Measurements from ENCODE around the gene TMPRSS13.

The TMPRSS13 gene

DNA sequence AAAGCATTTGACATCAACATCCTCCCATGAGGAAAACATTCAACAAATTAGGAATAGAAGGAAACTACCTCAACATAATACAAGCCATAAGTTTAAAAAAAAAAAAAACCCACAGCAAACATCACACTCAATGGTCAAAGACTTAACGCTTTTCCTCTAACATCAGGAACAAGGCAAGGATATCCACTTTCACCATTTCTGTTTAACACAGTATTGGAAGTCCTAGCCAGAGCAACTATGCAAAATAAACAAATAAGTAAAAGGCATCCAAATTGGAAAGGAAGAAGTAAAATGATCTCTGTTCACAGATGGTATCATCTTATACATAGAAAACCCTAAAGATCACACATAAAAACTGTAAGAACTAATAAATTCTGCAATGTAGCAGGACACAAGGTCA is 65.8 kb downstream of the TMPRSS13 start:
- in situ Hi-C loops (cut with MboI; ENCODE audit: low pct_unique_long_range_greater_than_20kb, low sequenced_read_pairs, unreplicated experiment): no loop called here
- no peak for DNase-seq (ENCODE audit: low spot score)
- TF ChIP-seq, protein P1, sequence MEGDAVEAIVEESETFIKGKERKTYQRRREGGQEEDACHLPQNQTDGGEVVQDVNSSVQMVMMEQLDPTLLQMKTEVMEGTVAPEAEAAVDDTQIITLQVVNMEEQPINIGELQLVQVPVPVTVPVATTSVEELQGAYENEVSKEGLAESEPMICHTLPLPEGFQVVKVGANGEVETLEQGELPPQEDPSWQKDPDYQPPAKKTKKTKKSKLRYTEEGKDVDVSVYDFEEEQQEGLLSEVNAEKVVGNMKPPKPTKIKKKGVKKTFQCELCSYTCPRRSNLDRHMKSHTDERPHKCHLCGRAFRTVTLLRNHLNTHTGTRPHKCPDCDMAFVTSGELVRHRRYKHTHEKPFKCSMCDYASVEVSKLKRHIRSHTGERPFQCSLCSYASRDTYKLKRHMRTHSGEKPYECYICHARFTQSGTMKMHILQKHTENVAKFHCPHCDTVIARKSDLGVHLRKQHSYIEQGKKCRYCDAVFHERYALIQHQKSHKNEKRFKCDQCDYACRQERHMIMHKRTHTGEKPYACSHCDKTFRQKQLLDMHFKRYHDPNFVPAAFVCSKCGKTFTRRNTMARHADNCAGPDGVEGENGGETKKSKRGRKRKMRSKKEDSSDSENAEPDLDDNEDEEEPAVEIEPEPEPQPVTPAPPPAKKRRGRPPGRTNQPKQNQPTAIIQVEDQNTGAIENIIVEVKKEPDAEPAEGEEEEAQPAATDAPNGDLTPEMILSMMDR (IDR thresholded peaks at IDR 0.05; ENCODE audit: extremely low read depth, insufficient read depth, missing control alignments): no peak

DNA sequence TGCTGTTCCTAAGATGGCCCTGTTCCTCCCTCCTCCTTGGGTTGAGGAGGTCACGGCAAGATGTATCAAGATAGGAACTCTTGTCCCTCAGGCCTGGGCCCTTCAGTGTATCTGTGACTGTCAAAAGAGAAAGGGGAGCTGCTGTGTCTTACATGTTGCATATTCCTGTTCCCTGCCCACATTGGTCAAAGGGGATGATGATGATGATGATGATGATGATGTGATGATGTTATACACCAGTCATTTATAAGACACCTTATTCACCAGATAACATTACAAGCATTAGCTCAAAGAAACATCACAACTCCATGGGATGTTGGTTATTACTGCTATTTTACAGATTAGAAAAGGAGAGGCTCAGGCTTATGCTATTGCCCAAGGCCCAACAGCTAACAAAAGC is 66.4 kb downstream of the TMPRSS13 start:
- in situ Hi-C loops (cut with MboI; ENCODE audit: low pct_unique_long_range_greater_than_20kb, low sequenced_read_pairs, unreplicated experiment): no loop called here
- TF ChIP-seq, protein P1 (IDR thresholded peaks at IDR 0.05; ENCODE audit: extremely low read depth, insufficient read depth, missing control alignments): no peak
- no peak for DNase-seq (ENCODE audit: low spot score)

DNA sequence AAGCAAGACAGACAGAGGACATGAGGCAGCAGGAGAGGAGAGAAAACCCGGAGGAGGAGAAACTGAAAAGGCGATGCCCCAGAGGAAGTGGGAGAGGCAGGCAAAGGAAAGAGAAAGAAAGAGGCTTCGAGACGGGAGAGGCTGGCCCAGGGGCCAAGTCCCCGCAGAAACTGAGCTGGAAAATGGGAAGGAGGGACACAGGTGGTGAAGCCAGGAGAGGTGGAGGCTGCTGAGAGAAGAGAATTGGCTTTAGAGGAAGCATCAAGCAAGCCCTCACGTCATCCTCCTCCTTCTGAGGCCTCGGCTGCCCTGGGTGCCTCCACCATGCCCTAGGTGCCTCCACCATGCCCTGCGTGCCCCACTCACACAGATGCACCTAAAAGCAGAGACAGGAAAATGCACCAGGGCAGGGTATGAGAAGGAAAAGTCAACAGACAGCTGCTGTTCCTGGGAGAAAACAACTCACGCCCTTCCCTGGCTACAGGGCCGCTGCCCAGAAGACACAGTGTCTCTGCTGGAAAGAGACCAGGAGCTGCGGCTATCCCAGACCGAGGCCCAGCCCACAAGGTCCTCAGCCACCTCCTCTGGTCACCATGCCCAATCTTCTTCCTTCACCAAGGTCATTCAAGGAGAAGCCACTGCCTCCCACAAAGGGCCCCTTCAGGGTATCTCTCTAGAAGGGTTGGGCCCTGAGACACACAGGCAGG is 67.0 kb downstream of the TMPRSS13 start:
- TF ChIP-seq, protein P1 (IDR thresholded peaks at IDR 0.05; ENCODE audit: extremely low read depth, insufficient read depth, missing control alignments): no peak
- DNase-seq (ENCODE audit: low spot score): no peak
- in situ Hi-C loops (cut with MboI; ENCODE audit: low pct_unique_long_range_greater_than_20kb, low sequenced_read_pairs, unreplicated experiment): no loop called here

DNA sequence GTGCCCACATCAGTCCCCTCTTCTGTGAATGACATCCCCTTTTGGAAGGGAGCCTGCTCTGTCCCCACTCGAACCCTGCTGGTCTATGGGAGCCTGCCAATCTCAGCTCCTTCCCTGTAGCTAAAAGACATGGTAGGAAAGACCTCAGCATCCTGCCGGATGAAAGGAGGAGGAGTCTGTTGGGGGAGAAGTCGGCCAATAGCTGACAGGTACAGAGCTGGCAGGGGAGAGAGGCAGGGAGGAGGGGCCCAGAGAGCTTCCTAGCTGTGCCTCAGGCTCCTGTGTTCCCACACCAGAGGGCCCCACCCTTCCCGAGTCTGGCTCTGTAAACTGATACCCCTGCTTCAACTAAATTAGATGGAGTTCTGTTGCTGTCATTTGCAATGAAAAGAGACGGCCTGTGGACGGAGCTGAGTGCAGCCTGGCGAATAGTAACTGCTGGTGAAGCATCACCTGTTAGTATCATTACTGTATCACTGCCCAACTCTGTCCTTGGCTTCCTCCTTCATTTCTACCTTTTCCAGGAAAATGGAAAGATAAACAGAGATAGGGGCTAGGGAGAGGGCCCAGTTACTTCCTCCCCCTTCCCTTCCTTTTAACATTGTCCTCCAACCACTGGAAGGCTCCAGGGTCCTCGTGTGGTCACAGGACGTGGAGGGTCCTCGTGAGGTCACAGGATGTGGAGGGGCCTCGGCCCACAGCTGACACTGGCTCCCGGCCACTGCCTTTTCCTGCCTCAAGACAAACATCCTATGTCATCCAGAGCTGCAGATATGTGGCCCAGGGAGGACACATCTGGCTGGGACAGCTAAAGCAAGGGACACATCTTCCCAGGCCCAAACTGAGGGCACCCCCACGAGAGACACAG is 67.8 kb downstream of the TMPRSS13 start:
- in situ Hi-C loops (cut with MboI; ENCODE audit: low pct_unique_long_range_greater_than_20kb, low sequenced_read_pairs, unreplicated experiment): no loop called here
- TF ChIP-seq, protein P1 (IDR thresholded peaks at IDR 0.05; ENCODE audit: extremely low read depth, insufficient read depth, missing control alignments): no peak
- no peak for DNase-seq (ENCODE audit: low spot score)

DNA sequence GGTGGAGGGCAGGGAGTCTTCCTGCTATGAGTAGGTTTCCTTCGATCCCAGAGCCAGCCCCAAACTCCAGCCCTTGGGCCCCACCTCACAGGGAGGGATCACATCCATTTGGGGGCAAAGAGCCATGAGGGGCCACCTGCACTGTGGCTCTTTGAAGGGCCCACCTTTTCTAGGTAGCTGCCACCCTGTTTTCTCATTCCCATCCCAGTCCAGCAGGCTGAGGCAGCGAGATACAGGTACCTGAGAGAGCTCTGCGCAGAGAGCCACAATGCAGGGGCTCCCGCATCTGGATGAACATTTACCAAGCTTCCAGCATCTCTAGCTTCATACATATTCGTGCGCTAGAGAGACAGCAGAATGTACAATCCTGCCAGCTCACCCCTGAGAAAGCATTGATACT is 69.1 kb downstream of the TMPRSS13 start:
- TF ChIP-seq, protein P1 (IDR thresholded peaks at IDR 0.05; ENCODE audit: extremely low read depth, insufficient read depth, missing control alignments): no peak
- no peak for DNase-seq (ENCODE audit: low spot score)
- in situ Hi-C loops (cut with MboI; ENCODE audit: low pct_unique_long_range_greater_than_20kb, low sequenced_read_pairs, unreplicated experiment): no loop called here

DNA sequence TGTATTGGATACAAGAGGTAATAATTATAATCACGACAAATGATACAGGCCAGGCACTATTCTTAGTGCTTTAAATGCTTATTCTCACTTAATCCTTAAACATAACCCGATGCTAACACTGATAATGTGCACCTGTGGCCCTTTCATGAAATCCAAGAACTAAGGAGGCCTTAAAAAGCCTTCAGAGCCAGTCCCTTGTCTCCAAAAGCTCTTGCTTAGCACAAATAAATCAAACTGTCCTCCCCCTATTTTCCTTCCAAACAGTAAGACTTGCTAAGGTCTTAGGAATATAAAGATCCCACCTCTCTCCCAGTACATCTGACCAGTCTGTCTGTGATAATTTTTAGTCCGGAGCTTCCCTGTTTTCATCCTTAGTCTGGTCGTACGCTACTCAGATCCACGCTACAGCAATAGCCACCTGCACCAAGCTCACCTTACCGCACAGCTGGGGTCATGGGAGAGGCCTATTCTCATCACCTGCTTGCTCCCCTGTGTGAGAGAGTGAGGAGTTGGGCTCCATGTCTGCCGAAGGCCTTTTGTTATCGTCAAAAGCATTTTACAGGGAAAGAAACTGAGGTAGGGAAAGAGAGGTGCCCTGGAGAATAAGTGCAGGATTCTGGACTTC is 69.6 kb downstream of the TMPRSS13 start:
- TF ChIP-seq, protein P1 (IDR thresholded peaks at IDR 0.05; ENCODE audit: extremely low read depth, insufficient read depth, missing control alignments): no peak
- in situ Hi-C loops (cut with MboI; ENCODE audit: low pct_unique_long_range_greater_than_20kb, low sequenced_read_pairs, unreplicated experiment): loop anchor here (10.0 kb wide), 2 partner anchors 85 to 195 kb away; no protein-coding TSS in a partner anchor
- DNase-seq (ENCODE audit: low spot score): no peak
